HFFc6 (cell line): ENCODE measurements around the gene CCM2. TPM values are rescaled to one million over a fixed set of nuclear protein-coding genes. Genes with fewer than 3 reads are reported as not detected.

Experiments used
- DNase-seq: peaks from one replicate; pipeline ENCODE4 v3.0.0-alpha.2; 2018
- H3K27ac Mint-ChIP-seq: 2 replicates; pipeline ENCODE4 v1.8.0; 2020; ENCODE audit warnings: mild to moderate bottlenecking, mixed read lengths
- H3K27me3 Mint-ChIP-seq: 2 replicates; pipeline ENCODE4 v1.8.0; 2021; ENCODE audit warnings: mild to moderate bottlenecking, moderate library complexity, mixed read lengths; ENCODE audit not compliant: insufficient read depth
- H3K36me3 Mint-ChIP-seq: 2 replicates; pipeline ENCODE4 v1.8.0; 2021; ENCODE audit warnings: low read depth, mixed read lengths
- H3K4me1 Mint-ChIP-seq: 2 replicates; pipeline ENCODE4 v1.8.0; 2020; ENCODE audit warnings: low read depth, mixed read lengths
- H3K4me3 Mint-ChIP-seq: 2 replicates; pipeline ENCODE4 v1.8.0; 2020; ENCODE audit warnings: mild to moderate bottlenecking, moderate library complexity, mixed read lengths
- H3K9me3 Mint-ChIP-seq: 2 replicates; pipeline ENCODE4 v1.8.0; 2020; ENCODE audit warnings: mild to moderate bottlenecking, mixed read lengths
- total RNA-seq, 6 experiments: library from RNA; stranded (reverse); fragmentation: NEBNext Ultra II Directional; extraction: Animal tissue kit (Norgen Biotek cat#: 25700); gene quantifications; 2 replicates in 1 of 6; 3 replicates in 5 of 6; pipeline ENCODE4 v1.2.3, GENCODE V29; 2021
- TF ChIP-seq, protein P1 (sequence below): fragments of 200-600 bp; sonication (generic); IDR thresholded peaks from 2 replicates; pipeline ENCODE4 v1.5.0; 2021; ENCODE audit warnings: antibody characterized with exemption, mild to moderate bottlenecking

Gene CCM2
- total RNA-seq, 6 experiments from 2014 or later, result 50.3 to 57.4 (median 52.7) TPM

DNA sequence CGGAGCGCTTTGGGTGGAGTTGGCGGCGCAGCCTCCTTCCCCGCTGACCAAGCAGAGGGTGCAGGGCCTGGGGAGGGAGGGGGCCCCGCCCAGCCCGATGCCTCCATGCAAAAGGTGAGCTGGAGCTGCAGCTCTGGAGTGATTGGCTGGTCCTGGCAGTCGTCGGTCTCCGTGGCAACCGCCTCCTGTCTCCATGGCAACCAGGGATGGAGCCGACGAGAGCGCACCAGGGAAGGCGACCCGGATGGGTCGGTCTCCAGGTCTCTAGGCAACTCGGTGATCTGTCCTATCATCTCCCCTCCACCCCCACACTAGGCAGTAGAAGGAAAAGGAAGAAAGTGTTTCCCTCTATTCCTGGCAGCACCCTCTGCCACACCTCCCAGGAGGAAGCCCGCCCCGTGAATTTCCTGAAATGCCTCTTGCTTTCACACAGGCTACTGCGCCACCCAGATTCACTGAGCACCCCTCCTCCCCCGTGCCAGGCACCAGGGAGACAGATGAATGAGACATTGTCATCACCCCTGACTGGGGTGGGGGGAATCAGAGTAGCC is 89.4 kb downstream of the CCM2 start:
- peak; percentile 58 for DNase-seq
- TF ChIP-seq, protein P1, sequence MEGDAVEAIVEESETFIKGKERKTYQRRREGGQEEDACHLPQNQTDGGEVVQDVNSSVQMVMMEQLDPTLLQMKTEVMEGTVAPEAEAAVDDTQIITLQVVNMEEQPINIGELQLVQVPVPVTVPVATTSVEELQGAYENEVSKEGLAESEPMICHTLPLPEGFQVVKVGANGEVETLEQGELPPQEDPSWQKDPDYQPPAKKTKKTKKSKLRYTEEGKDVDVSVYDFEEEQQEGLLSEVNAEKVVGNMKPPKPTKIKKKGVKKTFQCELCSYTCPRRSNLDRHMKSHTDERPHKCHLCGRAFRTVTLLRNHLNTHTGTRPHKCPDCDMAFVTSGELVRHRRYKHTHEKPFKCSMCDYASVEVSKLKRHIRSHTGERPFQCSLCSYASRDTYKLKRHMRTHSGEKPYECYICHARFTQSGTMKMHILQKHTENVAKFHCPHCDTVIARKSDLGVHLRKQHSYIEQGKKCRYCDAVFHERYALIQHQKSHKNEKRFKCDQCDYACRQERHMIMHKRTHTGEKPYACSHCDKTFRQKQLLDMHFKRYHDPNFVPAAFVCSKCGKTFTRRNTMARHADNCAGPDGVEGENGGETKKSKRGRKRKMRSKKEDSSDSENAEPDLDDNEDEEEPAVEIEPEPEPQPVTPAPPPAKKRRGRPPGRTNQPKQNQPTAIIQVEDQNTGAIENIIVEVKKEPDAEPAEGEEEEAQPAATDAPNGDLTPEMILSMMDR, result no peak
- Mint-ChIP-seq H3K4me3 (peak overlapping the region; percentile 72), H3K27me3 (peaks cover 2% of the 10 kb centered on the region; the same call in 1 of the 2 replicates), H3K9me3 (no peaks in the 10 kb centered on the region), H3K4me1 (peaks cover 14% of the 10 kb centered on the region), H3K36me3 (no peaks in the 10 kb centered on the region), H3K27ac (no peak overlapping the region)

DNA sequence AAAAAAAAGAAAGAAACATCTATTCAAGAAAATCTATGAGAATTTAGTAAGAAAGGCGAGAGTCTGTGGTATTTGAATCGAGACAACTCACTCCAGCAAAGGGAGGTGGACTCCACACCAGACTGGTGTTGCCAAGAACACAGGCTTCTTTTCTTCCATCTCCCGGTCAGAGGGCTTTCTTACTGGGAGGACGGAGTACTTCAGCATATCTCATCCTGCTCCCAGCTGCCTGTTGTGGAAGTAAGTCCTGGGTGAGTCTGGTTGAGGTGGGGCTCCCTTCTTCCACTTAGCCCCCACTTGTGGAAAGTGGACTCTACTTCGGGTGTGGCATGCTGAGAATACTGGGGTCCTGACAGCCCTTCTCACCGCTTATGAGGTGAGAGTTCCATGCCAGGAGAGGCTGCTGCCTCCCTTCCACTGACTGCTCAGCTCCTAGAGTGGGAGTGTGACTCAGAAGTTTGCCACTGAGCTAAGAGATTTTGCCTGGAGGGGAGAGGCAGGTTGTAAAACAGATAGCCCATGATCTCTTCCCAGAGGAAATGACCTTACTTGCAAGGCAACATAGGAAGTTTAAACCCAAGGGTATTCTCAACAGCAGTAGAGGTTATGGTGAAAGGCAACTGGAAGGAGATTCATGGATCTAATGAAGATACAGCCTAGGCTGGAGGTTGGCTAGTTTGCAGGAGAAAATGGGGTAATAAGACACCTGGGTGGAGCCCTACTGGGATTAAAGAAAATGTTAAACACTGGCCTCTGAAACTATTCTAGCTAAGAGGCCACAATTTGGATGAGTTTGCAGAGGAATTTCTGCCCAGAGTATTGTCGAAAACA is 92.3 kb downstream of the CCM2 start:
- Mint-ChIP-seq H3K4me3 (no peak overlapping the region), H3K4me1 (peaks cover 14% of the 10 kb centered on the region), H3K27me3 (peaks cover 2% of the 10 kb centered on the region; the same call in 1 of the 2 replicates), H3K27ac (peak overlapping the region; percentile 42; the same call in 1 of the 2 replicates), H3K9me3 (no peaks in the 10 kb centered on the region), H3K36me3 (no peaks in the 10 kb centered on the region)
- peak; percentile 66 for DNase-seq
- TF ChIP-seq, protein P1, result no peak

DNA sequence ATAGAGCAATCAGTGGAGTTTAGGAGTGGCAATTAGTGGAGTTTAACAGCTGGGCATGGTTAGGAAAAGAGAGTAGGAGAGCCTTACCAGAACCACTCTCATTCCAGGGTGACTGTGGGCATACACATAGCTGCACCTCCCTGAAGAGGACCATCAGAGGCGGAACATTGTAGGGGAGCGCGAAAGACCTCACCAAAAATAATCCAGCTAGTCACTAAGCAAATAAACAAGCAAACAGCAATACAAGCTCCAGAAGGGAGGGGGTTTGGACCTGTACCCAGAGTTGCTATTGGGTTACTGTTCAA is 92.9 kb downstream of the CCM2 start:
- no peak for DNase-seq
- Mint-ChIP-seq H3K27me3 (peaks cover 2% of the 10 kb centered on the region; the same call in 1 of the 2 replicates), H3K27ac (no peak overlapping the region), H3K4me3 (no peak overlapping the region), H3K4me1 (peaks cover 14% of the 10 kb centered on the region), H3K36me3 (no peaks in the 10 kb centered on the region), H3K9me3 (no peaks in the 10 kb centered on the region)
- TF ChIP-seq, protein P1, result no peak

DNA sequence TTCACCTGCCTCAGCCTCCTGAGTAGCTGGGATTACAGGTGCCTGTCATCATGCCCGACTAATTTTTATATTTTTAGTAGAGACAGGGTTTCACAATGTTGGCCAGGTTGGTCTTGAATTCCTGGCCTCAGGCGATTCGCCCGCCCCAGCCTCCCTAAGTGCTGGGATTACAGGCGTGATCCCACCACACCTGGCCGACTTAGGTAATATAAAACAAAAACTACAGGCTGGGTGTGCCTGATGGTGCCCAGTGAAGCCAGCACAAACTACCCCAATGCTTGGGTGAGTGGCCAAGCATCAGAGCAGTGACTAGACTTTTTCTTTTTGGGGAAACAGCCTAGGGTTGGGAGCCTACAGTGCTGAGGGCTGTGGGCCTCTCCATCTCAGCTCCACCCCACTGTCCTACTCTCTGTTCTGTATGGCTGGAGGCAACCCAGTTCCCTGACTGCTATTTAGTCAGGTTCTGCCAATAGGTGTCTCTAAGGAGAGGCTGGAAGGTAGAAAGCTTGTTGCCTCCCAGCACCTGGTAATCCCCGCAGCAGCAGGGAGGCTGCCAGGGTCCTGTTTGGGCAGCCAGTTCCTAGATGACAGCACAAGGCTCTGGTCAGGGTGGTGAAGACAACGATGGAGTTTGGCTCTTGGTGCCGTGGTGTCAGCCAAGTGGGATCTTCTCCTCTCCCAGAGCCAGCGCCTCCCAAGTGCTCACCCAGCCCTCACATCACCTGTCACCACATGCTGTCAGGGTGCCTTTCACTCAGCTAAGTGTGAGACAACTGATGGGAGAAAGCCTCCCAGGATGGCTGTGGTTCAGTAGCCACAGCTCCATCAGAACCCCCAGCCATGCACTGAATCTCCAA is 99.2 kb downstream of the CCM2 start:
- H3K27me3 Mint-ChIP-seq, result no peaks in the 10 kb centered on the region
- no peak overlapping the region for H3K27ac Mint-ChIP-seq
- 0 out of 2 replicates have a peak, but pooled peaks cover 6% of the 10 kb centered on the region for H3K36me3 Mint-ChIP-seq
- H3K4me3 Mint-ChIP-seq, result no peak overlapping the region
- no peaks in the 10 kb centered on the region for H3K9me3 Mint-ChIP-seq
- DNase-seq, result no peak
- TF ChIP-seq, protein P1, result no peak
- H3K4me1 Mint-ChIP-seq, result no peaks in the 10 kb centered on the region

DNA sequence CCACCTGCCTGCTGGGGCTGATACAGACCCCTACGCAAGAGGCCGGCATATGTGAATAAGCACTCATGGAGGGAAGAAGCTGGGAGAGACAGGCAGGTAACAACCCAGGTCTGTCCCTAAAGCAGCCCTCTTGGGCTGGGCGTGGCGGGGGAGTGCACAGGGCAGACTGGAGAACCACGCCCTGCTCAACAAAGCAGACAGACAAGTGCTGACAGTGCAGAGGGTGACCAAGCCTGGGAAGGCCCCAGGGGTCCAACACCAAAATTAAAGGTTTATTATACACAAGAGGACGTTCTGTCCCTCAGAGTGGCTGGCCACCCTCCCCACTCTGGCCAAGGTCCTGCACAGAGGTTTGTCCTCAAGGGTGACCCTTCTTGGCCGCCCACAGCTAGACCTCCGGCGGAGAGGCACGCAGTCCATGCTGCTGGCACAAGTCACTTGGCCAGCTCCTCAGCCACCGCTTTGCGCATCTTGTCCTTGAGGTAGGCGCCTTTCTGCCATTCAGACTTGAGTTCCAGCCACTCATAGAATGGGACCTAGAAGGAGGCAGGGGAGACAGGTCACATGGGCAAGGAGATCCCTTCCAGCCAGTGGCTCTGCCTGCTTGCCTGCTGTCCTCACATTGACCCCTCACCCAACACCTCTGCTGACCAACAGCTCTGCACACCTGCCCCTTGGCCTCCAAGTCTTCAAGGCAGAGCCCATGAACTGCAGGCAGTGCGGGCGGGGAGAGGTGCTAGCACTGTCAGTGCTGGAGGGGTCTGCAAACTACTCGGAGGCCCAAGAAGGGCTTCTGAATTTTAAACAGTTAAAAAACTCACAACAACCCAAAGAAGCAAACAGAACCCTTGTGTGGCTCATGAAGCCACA is 100.1 kb downstream of the CCM2 start:
- H3K27me3 Mint-ChIP-seq, result no peaks in the 10 kb centered on the region
- no peak overlapping the region for H3K4me3 Mint-ChIP-seq
- DNase-seq, result no peak
- no peaks in the 10 kb centered on the region for H3K4me1 Mint-ChIP-seq
- 0 out of 2 replicates have a peak, but pooled peaks cover 6% of the 10 kb centered on the region for H3K36me3 Mint-ChIP-seq
- TF ChIP-seq, protein P1, result no peak
- H3K27ac Mint-ChIP-seq, result no peak overlapping the region
- H3K9me3 Mint-ChIP-seq, result no peaks in the 10 kb centered on the region
